ENCODE measurements around the gene KDM3A.

GRCh38 chr2:86443631-86444350 is 2.6 kb downstream of the KDM3A start:
- TF ChIP-seq TCF12 (IDR thresholded peaks at IDR 0.05; ENCODE audit: low read depth, low read length) (no peak), RUNX3 (IDR thresholded peaks at IDR 0.05; ENCODE audit: low read length) (no peak), WRNIP1 (IDR thresholded peaks at IDR 0.05; ENCODE audit: borderline replicate concordance, low read depth, low read length) (no peak), CHD1 (IDR thresholded peaks at IDR 0.05; ENCODE audit: low read depth, low read length) (no peak), CEBPB (IDR thresholded peaks at IDR 0.05; ENCODE audit: borderline replicate concordance in 1 of 2, low read depth in 2 of 2, low read length in 2 of 2) (no peak), KAT2A (conservative IDR thresholded peaks at IDR 0.05; ENCODE audit: control insufficient read depth, low read depth, low read length) (no peak), NFYA (IDR thresholded peaks at IDR 0.05; ENCODE audit: borderline replicate concordance, low read depth, low read length) (no peak), ZNF274 (IDR thresholded peaks at IDR 0.05; ENCODE audit: insufficient read depth, insufficient read length) (no peak), SUZ12 (IDR thresholded peaks at IDR 0.05; ENCODE audit: unreplicated experiment) (no peak), ESRRA (IDR thresholded peaks at IDR 0.05; ENCODE audit: low read length) (no peak), FOXK2 (IDR thresholded peaks at IDR 0.05) (no peak)
